ENCODE results near the gene LYSMD3. TPM values are rescaled to one million over a fixed set of nuclear protein-coding genes. Genes with fewer than 3 reads are reported as not detected.
A peak's percentile ranks its signal among the peaks of the same experiment; 100 is the strongest.

LYSMD3 gene
- total and polyA plus RNA-seq, 9 of the 15 experiments (the other 6 are each of a cell fraction or from before 2014, with no cell fraction given): 9.5 to 42.3 (median 20.7) TPM

DNA sequence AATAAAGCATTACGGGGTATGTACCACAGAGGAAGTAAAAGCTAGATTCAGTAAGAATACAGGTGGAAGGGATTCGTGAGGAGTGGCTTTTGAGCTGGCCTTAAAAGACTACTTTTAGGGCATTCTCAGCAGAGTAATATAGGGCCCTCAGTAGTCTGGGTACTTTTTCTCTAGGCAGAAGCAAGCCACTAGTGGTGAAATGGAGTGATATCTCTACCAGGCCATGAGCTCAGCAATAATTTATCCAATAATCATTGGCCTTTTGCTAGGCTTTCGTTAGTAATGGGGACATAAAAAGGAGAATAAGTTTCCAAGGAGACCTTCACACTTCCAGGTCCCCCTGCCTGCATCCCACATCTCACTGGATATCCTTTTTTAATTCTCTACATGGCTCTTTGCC, 53.0 kb downstream of the LYSMD3 start:
- Histone ChIP-seq H3K79me2 (ENCODE audit: control insufficient read depth, insufficient read depth, low read length) (peaks cover 84% of the 10 kb centered on the region), H3K9me3 (replicated peaks; ENCODE audit: control insufficient read depth, insufficient read depth, low read depth, low read length) (no peaks in the 10 kb centered on the region), H3K9ac (ENCODE audit: insufficient read depth in 1 of 2, low read depth in 2 of 2, low read length in 2 of 2) (peak overlapping the region in 1 of 2 experiments; percentile 86; a peak in 2 of 4 replicates), H3K27ac (ENCODE audit: extremely low read depth, low read depth, low read length) (peak overlapping the region; percentile 39; the same call in 2 of the 3 replicates), H3K9me1 (ENCODE audit: control insufficient read depth, insufficient read depth, low read length) (no peaks in the 10 kb centered on the region), H3K36me3 (ENCODE audit: control insufficient read depth, insufficient read depth, low read length) (peaks cover 35% of the 10 kb centered on the region), H3K4me3 (peak overlapping the region; percentile 65), H2AFZ (ENCODE audit: low read depth, low read length) (peak overlapping the region; percentile 7), H4K20me1 (replicated peaks; ENCODE audit: control insufficient read depth, insufficient read depth, low read length) (no peaks in the 10 kb centered on the region), H3K4me1 (replicated peaks in 1 of 2; ENCODE audit: control insufficient read depth in 2 of 2, insufficient read depth in 2 of 2, low read length in 2 of 2) (peaks cover 16 to 30% of the 10 kb centered on the region in 2 experiments; a peak in 4 of 5 replicates), H3K27me3 (ENCODE audit: control insufficient read depth in 2 of 2, insufficient read depth in 2 of 2, low read length in 2 of 2) (no peaks in the 10 kb centered on the region), H3K4me2 (ENCODE audit: insufficient read depth, low read length) (peak overlapping the region; percentile 96)
- 12% methylated on average over 3 of the region's 3 CpGs for WGBS (ENCODE audit: insufficient coverage, low coverage, missing lambda C conversion rate)
- ChIA-PET POLR2A (interaction anchor here (0.7 to 0.9 kb wide), 3 partner anchors 10 to 173 kb away, joined by 3 read pairs; no protein-coding TSS in a partner anchor), CTCF (ENCODE audit: low intra/inter-chr PET ratio) (no interaction called here)
- FAIRE-seq (peak; percentile 67), DNase-seq (ENCODE audit: extremely low read depth in 1 of 4, low spot score in 3 of 4) (peak in 2 of 4 experiments; percentile 12 to 27), ATAC-seq (peak; percentile 4; the same call in 2 of the 3 replicates)
- in situ Hi-C loops (cut with MboI): no loop called here
- TF ChIP-seq IRF2 (CRISPR knock-in tag; IDR thresholded peaks at IDR 0.05): no peak
- 0 out of 2 replicates have a peak, but pooled peaks have one; percentile 4 for TF ChIP-seq SPI1 (IDR thresholded peaks at IDR 0.05; ENCODE audit: borderline replicate concordance, low read depth, low read length)
- TF ChIP-seq, protein P1, sequence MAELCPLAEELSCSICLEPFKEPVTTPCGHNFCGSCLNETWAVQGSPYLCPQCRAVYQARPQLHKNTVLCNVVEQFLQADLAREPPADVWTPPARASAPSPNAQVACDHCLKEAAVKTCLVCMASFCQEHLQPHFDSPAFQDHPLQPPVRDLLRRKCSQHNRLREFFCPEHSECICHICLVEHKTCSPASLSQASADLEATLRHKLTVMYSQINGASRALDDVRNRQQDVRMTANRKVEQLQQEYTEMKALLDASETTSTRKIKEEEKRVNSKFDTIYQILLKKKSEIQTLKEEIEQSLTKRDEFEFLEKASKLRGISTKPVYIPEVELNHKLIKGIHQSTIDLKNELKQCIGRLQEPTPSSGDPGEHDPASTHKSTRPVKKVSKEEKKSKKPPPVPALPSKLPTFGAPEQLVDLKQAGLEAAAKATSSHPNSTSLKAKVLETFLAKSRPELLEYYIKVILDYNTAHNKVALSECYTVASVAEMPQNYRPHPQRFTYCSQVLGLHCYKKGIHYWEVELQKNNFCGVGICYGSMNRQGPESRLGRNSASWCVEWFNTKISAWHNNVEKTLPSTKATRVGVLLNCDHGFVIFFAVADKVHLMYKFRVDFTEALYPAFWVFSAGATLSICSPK (IDR thresholded peaks at IDR 0.05; ENCODE audit: borderline replicate concordance): no peak
- TF ChIP-seq ZNF445 (CRISPR knock-in tag; IDR thresholded peaks at IDR 0.05; ENCODE audit: low read depth): no peak
- no peak for TF ChIP-seq JUN (IDR thresholded peaks at IDR 0.05; ENCODE audit: borderline replicate concordance, low read depth, low read length)
- TF ChIP-seq JUN (CRISPR knock-in tag; IDR thresholded peaks at IDR 0.05; ENCODE audit: borderline replicate concordance): no peak
- TF ChIP-seq C11orf30 (IDR thresholded peaks at IDR 0.05; ENCODE audit: low read depth): peak; percentile 12; the same call in 1 of the 2 replicates
- peak; percentile 6; the same call in 1 of the 2 replicates for TF ChIP-seq ZNF316 (IDR thresholded peaks at IDR 0.05)
- intact Hi-C loops (cut with micrococcal nuclease): loop anchor here (10.0 kb wide), 1 partner anchor 128 kb away; no protein-coding TSS in a partner anchor
- BruUV-seq (replicated peaks): no TSS peak

Data from K562 (cell line).